ENCODE measurements around the gene DUS2. TPM values are rescaled to one million over a fixed set of nuclear protein-coding genes. Genes with fewer than 3 reads are reported as not detected.
A peak's percentile ranks its signal among the peaks of the same experiment; 100 is the strongest.

The DUS2 gene
- total and polyA plus RNA-seq, 7 donors, result 3.6 to 17.3 (median 6.6) TPM

- Histone ChIP-seq H3K4me1 (peaks cover 0 to 20% (median 7%) of the 10 kb centered on the region in 4 donors), H3K36me3 (peaks cover 0 to 38% (median 0%) of the 10 kb centered on the region in 4 donors), H3K9me3 (no peaks in the 10 kb centered on the region), H3K4me3 (no peak overlapping the region), H3K27me3 (no peaks in the 10 kb centered on the region), H3K27ac (no peak overlapping the region)
- 80 to 92% methylated on average over 3 of the region's 3 CpGs for WGBS, 2 donors
- DNase-seq, result no peak
- intact Hi-C loops (cut with DNase I), result no loop called here
- TF ChIP-seq POLR2A (IDR thresholded peaks at IDR 0.05) (no peak), CTCF (IDR thresholded peaks at IDR 0.05) (no peak), EP300 (IDR thresholded peaks at IDR 0.05) (no peak), POLR2AphosphoS5 (IDR thresholded peaks at IDR 0.05) (no peak)
Measured at GRCh38 chr16:68061396-68061795, 38.3 kb downstream of the DUS2 start.

- Histone ChIP-seq H3K4me3 (no peak overlapping the region), H3K9me3 (no peaks in the 10 kb centered on the region), H3K27ac (no peak overlapping the region), H3K36me3 (peaks cover 0 to 41% (median 0%) of the 10 kb centered on the region in 4 donors), H3K27me3 (no peaks in the 10 kb centered on the region), H3K4me1 (peaks cover 0 to 25% (median 8%) of the 10 kb centered on the region in 4 donors)
- peak; percentile 35 for DNase-seq
- TF ChIP-seq POLR2AphosphoS5 (IDR thresholded peaks at IDR 0.05) (no peak), EP300 (IDR thresholded peaks at IDR 0.05) (no peak), CTCF (IDR thresholded peaks at IDR 0.05) (no peak), POLR2A (IDR thresholded peaks at IDR 0.05) (no peak)
- 90 to 92% methylated on average over 4 of the region's 4 CpGs for WGBS, 2 donors
- intact Hi-C loops (cut with DNase I), result no loop called here
Measured at GRCh38 chr16:68062910-68063393, 39.9 kb downstream of the DUS2 start.

GRCh38 chr16:68064791-68065365, 41.8 kb downstream of the DUS2 start:
- TF ChIP-seq POLR2AphosphoS5 (IDR thresholded peaks at IDR 0.05) (no peak), CTCF (IDR thresholded peaks at IDR 0.05) (peak; percentile 24 to 79 (median 64)), POLR2A (IDR thresholded peaks at IDR 0.05) (no peak), EP300 (IDR thresholded peaks at IDR 0.05) (no peak)
- 43 to 45% methylated on average over 2 of the region's 2 CpGs for WGBS, 2 donors
- no peak for DNase-seq
- H3K27ac ChIP-seq, result peak overlapping the region in 3 of 4 donors; percentile 51 to 69 (median 59)
- no peaks in the 10 kb centered on the region for H3K9me3 ChIP-seq
- peaks cover 0 to 37% (median 0%) of the 10 kb centered on the region in 4 donors for H3K36me3 ChIP-seq
- peaks cover 0 to 36% (median 11%) of the 10 kb centered on the region in 4 donors for H3K4me1 ChIP-seq
- intact Hi-C loops (cut with DNase I), result no loop called here
- no peaks in the 10 kb centered on the region for H3K27me3 ChIP-seq
- H3K4me3 ChIP-seq, result no peak overlapping the region

- H3K4me3 ChIP-seq, result no peak overlapping the region
- no peak for TF ChIP-seq POLR2A (IDR thresholded peaks at IDR 0.05)
- H3K27ac ChIP-seq, result peak overlapping the region in 3 of 4 donors; percentile 51 to 69 (median 59)
- peaks cover 0 to 36% (median 11%) of the 10 kb centered on the region in 4 donors for H3K4me1 ChIP-seq
- no peaks in the 10 kb centered on the region for H3K9me3 ChIP-seq
- 62 to 69% methylated on average over 6 of the region's 6 CpGs for WGBS, 2 donors
- intact Hi-C loops (cut with DNase I), result no loop called here
- no peaks in the 10 kb centered on the region for H3K27me3 ChIP-seq
- H3K36me3 ChIP-seq, result peaks cover 0 to 35% (median 0%) of the 10 kb centered on the region in 4 donors
- no peak for DNase-seq
Measured at GRCh38 chr16:68065716-68066305, 42.7 kb downstream of the DUS2 start.

GRCh38 chr16:68066763-68067162, 43.7 kb downstream of the DUS2 start:
- Histone ChIP-seq H3K36me3 (peaks cover 0 to 35% (median 0%) of the 10 kb centered on the region in 4 donors), H3K4me1 (peaks cover 0 to 38% (median 11%) of the 10 kb centered on the region in 4 donors), H3K27ac (peak overlapping the region in 1 of 4 donors; percentile 69), H3K4me3 (no peak overlapping the region), H3K27me3 (no peaks in the 10 kb centered on the region), H3K9me3 (no peaks in the 10 kb centered on the region)
- DNase-seq, result no peak
- TF ChIP-seq POLR2A (IDR thresholded peaks at IDR 0.05) (no peak), EP300 (IDR thresholded peaks at IDR 0.05) (no peak), CTCF (IDR thresholded peaks at IDR 0.05) (no peak), POLR2AphosphoS5 (IDR thresholded peaks at IDR 0.05) (no peak)
- intact Hi-C loops (cut with DNase I), result no loop called here
- WGBS, 2 donors, result 71 to 85% methylated on average over 1 of the region's 1 CpG

Data from sigmoid colon (tissue), 7 donors.